MM.1S (cell line): ENCODE results near the gene HARS2.

Experiments
- CTCF ChIP-seq: fragments of 300-600 bp; sonication (generic); IDR thresholded peaks from 2 replicates; pipeline ENCODE4 v1.5.1; 2016; ENCODE audit warnings: antibody characterized with exemption, low read length, mixed read lengths
- EZH2phosphoT487 ChIP-seq: fragments of 300-600 bp; sonication (generic); IDR thresholded peaks from 2 replicates; pipeline ENCODE4 v1.6.1; 2018; ENCODE audit warnings: antibody characterized with exemption, low read length

- no peak for TF ChIP-seq EZH2phosphoT487
- no peak for TF ChIP-seq CTCF
Observed at GRCh38 chr5:140674211-140674610, 17.0 kb upstream of the HARS2 start.
